Stimulated activated CD4-positive, alpha-beta T cell treated with anti-CD3 and anti-CD28 coated beads, Interleukin-4, amount 100 ng/mL, for 4 hours (primary cell): ENCODE data around the gene CBX4.

ENCODE experiments used
- DNase-seq, 2 experiments: peaks; one replicate each; pipeline ENCODE4 v3.0.0-alpha.2; 2020

Gene CBX4

DNA sequence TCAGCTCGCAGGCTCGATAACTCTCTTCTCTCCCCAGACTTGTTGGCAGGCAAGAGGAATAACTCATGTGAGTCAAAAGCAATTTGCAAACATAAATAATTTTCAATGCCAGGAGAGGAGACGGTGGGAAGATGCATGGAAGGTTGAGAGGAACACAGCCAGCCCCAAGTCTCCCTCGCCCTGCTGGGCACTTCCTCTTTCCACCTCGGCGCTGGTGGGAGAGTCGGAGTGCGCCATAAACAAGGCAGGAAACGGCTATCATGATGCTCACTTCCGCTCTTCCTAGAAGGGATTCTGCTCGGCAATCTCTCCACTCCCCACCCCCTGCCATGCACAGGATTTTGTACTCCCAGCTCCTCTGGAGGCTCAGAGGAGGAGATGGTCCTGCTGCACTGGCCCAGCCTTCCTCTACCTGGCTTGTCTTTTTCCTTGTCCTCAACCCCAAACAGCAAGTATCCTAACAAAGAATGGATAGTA is 13.0 kb downstream of the CBX4 start:
- DNase-seq, result no peak

DNA sequence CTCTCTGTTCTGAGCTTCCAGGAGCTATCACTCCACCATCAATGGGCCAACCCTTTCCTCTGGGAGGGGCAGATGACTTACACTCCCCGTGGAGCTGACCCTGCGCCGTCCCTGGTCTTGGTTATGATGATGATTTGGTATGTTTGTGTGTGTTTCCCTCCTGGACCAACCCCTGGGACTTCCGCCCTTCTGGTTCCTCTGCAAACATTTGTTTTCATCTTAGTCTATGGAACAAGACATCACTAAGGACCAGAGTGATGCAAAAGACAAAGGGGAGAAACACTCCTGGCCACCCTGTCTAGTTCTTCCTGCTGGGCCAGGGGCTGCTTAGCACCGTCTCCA is 13.7 kb downstream of the CBX4 start:
- no peak for DNase-seq

DNA sequence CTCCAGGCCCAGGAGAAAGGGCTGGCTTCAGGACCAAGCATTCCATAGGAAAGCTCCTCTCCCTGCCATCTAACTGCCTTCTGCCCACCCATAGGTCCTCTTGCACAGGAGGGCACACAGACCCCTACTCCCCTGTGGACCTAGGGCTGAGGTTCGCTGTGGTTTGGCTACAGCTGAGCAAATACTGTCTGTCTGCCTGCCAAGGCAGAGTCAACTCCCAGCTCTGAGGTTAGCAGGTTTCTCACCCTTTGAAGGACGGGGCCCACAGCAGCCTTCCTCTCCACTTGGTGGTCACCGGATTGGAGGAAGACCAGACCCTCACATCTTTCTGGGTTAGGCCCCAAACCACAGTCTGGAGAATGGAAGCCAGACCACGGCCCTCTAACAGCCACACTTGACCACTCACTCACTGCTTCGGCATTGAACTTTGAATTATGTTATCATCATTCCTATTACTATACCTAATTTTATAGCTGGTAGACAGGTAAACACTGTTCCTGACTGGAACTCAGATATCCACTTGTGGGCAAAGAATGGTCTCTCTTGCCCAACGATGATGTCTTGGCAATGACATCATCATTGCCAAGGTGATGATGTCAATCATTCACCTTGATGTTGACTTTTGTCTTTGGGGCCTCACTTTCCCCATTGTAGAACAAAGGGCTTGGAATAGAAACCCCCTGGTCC is 14.2 kb downstream of the CBX4 start:
- no peak for DNase-seq

DNA sequence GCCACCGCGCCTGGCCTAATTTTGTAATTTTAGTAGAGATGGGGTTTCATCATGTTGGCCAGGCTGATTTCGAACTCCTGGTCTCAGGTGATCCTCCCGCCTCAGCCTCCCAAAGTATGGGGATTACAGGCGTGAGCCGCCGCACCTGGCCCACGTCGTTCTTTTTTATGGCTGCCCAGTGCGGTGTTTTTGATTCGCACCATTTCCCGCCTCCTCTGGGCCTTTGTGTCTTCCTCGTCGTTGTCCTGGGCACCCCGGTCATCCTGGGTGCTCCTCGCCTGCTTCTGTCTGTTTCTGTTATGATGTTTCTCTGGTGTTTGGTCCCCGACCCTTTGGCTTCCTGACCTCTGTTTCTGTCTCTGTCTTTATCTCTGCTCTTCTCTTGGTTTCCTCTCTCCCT is 15.0 kb downstream of the CBX4 start:
- DNase-seq, result no peak

DNA sequence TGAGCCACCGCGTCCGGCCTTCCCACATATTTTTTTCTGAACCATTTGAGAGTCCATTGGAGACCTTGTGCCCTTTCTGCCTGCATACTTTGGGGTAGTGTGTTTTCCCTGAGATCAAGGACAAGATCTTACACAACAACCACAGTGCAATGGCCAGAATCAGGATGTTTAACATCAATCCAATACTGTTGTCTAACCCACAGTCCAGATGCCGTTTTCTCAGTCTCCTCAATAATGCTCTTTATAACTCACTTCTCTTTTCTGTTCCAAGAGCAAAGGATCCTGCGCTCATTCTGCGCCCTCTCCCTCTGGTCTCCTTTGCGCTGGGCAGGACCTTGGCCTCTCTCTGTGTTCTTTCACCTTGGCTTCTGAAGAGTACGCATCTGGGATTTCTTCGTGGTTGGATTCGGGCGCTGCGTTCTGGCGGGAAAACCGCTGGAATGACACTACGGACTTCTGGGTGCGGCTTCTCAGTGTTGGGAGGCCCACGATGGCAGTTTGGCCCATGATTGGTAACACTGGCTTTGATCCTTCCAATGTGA is 16.6 kb downstream of the CBX4 start:
- DNase-seq, result no peak

DNA sequence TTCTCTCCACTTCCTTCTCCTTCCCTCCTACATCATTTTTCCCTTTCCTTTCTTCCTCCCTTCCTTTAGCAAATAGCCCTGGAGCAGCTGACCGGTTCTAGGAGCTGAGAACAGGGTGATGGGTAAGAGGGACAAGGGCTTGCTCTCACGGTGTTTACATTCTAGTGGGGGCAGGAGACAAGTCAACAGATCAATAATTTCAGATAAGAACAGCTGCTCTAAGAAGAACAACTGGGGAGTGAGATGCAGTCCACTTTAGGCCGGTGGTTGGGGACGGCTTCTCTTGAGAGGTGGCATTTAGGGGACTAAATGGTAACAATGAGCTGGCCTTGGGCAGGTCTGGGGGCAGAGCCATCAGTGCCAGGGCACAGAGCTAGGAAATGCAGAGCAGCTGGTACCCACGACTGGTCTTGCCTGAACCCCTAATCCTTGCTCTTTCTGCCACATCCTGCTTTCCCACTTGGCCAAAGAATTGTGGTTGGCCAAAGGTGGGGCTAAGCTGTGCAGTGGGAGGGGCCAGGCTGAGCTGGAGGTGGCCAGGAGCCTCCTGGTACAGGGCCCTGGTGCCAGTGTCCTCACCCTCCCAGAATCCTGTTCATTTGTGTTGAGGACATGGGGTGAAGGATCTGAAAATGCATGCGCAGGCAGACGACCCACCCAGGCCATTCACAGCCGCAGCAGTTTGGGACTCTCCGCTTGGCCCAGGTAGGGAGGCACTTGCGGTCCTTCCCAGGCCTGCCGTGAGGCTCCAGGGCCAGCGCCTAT is 17.7 kb downstream of the CBX4 start:
- no peak for DNase-seq

DNA sequence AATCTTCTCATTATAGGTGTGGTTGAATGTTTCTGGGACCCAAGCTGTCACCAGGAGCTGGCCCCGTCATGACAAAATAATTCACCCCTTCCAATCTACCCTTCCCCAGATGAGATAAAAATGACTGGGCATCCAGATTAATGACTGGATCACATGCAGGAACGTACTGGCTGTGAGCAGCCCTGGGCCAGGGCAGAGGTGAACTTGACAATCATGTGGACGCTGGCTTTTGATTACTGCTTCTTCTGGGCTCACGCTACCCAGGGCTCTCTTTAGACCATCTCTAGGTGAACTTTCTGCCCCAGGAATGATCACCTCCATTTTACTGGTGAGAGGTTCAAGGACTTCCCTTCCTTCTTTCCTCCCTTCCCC is 18.3 kb downstream of the CBX4 start:
- no peak for DNase-seq

DNA sequence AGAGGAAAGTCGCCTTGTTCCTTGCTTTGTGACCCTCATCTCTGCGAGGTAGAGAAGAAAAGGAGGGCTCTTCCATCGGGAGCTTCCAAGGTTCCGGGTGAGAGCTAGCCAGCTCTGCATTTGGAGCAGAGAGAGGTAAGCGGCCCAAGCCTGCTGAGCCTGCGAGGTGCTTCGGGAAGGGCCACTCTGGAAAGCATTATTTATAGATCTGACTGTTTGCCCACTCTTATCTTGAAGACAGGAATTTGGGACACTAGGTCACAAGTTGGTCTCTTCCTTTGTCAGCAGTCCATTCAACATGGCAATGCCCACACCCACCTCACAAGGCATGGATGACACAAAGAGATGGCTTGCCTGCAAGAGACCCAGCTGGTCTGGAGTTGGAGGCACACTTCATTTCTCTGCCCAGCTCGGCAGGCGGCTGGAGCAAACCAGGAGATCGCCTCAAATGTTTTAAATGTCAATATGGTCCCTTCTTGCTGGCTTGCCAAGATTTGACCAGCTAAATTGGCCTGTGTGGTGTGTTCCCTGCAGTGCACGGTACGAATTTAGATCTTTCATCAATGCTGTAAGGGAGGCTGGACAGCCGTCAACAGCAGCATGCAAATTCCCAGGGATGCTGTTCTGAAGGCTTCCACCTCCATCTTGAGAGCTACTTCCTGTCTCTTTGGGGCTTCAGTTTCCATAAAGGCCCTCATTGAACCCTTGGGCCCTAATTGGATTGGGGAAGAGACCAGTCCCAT is 19.5 kb downstream of the CBX4 start:
- no peak for DNase-seq

DNA sequence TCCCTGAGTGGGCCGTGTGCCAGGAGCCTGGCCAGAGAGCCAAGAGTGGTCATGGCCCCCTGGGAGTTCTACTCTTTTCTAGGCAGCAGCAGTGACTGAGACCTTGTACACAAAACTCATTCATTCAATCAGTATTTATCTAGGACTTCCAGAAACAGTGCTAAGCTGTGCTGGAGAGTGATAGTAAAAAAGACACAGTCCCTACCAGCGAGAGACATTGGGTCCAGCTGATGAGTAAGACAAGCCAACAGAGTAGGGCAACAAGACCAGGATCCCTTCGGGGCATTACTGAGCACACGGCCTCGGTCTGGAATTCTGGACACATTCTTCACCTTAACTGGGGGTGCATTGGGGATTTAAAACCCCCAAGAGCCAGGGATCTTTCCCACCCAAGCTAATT is 20.2 kb downstream of the CBX4 start:
- no peak for DNase-seq

DNA sequence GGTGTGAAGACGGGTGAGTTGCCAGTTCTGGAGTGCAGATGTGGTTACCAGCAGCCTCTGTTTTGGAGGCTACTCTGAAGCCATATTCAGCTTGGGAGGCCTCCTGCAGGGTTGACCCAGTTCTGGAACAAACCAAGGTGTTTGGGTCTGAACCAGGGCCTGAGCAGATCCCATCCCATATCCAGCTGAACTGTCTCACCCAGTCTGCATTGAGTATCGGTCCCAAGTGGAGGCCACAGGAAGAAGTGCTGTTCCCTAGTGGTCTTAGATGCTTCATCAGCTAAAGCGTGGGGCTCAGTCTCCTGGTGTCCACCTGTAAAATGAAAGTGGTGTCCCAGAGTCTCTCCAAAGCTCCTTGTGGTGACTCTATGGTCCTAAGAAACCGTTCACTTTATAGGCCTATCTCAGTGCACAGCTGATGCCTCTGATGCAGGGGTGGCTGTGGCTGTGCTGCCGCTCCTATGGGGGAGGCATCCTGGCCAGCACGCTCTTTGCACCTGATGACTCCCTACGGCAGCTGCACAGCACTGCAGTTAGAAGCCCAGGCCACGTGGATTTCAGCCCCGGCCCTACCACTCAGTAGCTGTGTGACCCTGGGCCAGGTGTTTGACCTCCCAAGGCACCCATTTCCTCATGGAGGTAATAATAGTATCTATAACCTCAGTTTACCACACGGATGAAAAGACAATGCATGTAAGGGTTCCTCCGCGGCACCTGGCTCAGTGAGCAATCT is 21.0 kb downstream of the CBX4 start:
- DNase-seq, result no peak

DNA sequence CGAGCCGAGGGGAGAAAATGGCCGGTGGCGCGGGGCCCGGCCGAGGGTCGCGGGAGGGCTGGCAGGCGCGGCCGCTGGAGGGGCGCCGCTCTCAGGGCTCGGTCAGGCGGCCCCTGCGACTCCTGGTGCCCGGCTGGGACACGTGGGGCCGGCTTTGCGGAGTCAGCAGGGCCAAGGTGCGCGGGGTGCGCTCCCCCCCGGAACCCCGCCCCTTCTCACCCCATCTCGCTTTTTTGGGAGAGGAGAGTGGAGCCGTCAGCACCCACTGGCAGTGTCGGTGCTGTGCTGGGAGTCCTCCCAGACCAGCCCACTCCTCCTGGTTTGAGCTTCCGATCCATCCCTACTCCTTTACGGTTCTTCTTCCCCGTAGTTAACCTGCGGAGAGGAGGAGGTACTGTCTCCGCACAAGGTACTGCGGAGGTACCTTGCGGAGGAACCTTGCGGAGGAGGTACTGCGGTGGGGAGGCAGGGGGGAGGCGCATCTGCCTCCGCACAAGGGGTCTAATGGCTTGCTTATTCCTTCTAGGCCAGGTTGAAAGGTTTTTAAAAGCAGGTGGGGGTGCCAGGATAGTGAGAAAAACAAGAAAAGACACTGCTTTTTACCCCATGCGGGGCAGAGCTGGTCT is 23.3 kb downstream of the CBX4 start:
- DNase-seq, result no peak

DNA sequence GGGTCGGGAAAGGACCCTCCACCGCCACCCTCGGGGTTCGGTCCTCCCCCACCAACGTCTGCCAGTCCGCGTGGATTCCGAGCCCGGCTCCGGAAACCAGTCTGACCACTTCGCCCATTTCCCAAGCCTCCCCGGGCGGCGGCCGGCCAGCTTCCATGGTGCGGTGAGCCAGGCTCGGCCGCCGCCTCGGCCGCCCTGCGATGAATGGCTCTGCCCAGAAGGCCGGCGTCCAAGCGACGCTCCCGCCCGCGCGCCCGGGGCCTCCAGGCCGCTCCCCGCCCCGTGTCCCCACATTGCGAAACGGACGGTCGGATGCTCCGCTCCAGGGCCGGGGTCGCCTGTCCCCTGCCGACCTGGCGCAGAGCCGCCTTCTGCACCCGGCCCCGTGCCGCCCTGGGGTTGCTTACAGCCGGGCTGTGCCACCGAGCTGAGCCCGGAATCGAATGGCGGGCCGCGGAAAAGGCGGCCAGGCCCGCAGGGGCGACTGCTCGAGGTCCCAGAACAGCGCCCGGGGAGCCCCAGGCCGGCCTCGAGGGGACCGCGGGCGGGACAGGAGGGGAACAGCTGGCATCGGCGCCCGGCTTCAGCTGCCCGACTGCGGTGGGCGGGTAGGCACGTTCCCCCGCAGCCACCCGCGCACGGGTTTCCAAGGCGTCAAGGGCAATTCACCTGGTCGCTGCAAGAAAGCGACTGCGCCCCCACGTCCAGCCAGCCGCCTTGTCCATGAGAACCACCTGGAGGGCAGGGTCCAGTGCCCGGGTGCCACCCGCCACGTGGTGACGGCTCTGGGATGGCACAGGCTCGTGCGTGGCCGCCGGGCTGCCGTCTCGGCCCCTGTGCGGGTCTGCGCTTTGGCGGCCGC is 24.0 kb downstream of the CBX4 start:
- DNase-seq, result peak in 1 of 2 experiments; percentile 24

DNA sequence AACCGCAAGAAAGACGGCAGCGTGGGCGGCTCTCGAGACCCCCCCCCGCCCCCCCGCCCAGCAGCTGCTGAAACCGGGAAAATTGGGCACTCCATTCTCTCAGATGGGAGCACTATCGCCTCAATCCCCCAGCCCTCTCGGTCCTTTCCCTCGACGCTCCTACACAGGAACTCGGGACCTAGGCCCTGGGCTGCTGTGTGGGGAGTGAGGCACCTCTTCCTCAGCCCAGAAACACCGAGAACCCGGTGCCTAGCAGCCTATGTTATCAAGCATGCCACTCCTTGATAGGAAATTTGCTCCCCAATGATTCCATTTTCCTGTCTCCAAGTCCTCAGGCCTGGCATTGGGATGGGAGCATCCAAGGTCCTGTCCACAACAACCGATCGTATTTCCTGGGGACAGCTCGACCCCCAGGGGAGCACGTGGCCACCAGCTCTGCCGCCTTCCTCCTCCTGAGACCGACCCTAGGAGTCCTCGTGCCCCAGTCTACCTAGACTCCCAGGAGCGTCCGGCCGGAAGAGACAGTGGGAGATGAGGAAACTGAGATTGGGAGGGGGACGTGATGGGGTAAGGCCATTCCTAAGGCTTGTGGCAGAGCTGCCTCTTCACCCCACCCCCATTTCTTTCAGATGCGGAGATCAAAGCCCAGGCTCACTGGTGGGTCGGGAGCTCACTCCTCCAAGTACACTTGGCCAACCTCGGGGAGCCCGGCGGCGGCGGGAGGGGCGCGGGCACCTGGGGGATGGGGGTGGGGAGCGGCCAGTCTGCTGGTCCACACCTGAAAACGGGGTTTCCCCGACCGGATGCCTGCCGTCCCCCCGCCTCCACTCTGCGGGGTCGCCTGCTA is 24.9 kb downstream of the CBX4 start:
- DNase-seq, result peak in 1 of 2 experiments; percentile 11

DNA sequence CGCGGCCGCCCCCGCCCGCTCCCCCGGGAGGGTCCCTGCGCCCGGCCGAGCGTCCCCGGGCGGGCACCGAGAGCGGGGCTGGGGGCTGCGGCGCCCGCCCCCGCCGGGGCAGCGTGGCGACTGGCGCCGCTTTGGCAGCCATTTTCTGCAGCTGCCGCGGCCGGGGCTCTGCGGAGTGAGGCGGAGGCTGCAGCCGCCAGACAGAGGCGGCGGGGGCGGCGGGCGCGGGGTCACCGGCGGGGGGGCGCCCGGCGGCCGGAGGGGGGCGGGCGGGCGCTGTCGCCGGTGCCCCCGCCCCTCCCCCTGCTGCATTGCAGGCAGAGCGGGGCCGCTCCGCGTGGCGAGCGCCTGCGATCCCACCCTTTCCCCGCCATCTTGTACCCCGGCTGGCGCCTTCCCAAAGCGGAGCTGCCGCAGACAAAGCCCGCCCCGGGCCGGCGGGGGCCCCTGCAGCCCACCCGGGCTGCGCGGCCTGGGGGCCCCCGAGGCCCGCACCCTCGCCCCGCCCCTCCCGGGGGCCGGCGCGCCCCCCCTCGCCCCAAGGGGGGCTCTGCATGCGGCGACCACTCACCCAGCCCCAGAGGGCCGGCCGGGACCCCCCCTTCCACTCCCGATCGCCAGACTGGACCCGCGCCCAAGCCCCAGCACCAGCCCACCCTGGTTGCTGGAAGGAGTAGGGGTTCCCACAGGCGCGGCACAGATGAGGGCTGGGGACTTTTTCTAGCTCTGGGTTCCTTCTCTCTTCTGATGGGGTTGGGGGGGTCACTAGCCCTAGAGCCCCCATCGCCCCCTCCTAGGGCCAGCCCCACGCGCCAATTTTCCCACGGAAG is 25.7 kb downstream of the CBX4 start:
- peak in 1 of 2 experiments; percentile 8 for DNase-seq

DNA sequence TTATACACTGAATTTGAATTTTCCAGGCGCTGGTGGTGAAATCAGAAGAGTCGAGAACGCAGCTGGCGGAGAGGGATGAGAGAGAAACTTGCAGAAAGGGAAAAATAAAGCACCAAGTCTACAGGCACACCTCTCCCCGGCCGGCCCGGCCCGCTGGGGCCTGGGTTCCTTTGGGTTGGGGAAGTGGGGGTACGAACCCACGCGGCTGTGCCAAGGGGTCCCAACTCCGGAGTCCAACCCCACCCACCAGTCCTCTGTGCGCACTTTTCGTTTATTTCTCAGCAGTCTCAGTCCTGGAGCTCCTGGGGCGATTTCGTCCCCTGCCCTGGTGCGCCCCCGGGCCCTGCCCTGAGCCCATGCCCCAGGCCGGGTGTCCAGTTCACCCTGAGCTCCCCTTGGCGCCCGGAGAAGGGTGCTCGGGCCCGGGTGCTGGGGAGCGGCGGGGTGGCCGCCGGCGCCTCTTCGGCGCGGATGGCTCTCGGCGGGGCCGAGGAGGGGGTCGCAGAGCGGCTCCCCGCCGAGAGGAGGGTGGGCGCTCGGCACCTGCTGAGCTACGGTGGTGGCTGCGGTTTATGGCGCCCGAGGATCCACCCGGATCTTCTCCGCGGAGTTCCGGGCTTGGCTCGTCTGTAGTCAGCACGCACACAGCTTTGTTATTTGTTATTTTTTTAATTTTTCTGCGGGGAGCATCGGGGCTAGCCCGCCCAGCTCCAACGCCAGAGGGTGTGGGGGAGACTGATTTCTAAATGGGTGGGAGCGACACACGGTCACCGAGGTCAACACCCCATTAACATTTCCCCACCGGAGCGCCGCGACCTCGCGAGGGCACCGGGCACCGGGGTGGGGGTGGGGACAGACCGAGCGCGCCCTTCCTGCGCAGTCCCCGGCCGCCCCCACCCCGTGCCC is 26.6 kb downstream of the CBX4 start:
- DNase-seq, result peak in 1 of 2 experiments; percentile 13

DNA sequence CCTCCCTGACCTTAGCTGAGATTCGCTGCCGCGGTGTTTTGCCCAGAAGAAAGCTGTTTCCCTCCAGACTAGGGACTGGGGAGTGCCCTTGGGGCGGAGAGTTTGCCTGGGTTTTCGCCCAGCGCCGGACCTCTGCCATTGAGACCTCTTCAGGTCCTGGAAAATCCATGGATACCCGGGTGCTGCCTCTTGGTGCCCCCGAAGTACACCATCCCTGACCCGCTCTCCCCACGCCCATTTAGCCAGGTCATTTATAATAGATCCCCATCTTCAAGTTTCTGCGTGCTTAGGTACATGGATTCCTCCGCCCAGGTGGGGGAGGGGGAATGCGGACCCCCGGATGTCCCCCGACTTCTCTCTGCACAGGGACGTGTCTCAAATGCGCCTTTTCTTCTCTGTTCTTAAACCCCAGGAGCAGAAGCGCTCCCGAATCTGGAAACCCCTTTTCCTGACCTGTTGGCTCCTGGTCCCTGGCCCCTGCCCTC is 27.3 kb downstream of the CBX4 start:
- DNase-seq, result no peak

DNA sequence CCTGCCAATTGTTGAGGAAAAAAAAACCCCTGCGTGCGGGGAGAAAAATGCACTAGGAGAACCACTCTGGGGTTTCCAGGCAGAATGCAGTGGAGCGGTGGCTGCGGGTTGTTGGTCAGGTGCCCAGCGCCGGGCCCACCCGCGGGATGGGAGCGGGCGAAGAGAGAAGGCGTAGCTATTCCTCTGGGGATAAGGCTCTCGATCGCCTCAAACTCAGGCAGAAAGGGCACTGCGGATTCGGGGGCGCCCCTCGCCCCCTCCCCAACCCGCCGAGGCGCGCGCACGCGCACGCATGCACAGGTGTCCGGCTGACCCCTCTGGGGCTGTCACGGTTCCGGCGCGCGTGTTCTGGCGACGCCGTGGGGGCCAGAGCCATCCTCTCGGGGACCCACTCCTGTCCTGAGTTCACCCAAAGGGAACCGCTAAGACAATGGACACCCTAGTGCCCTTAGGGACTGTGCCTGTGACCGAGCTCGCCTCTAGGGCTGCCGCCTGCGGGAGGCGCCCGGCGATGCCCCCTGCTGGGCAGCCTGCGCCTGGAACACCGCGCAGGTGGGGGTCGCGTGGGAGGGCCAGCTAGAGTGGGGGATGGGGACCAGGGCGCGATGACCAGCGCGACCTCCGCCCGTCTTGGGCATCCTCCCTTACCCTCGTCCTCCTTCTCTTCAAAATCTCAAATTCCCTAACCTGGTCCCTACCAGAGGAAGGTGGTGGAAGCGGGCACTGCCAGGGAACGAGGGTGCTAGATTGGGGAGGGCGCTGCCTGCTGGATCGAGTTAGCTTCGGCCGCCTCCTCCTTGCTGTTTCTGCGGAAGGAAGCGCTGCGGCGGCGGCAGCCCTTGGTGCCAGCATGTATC is 28.0 kb downstream of the CBX4 start:
- DNase-seq, result no peak
